NCI-H69 (cell line): Measurements from ENCODE around the gene ABCB8.
A peak's percentile ranks its signal among the peaks of the same experiment; 100 is the strongest.

Experiments
- DNase-seq: peaks from one replicate; lab custom pipeline; 2025; lab: John Stamatoyannopoulos, UW

Gene ABCB8

DNA sequence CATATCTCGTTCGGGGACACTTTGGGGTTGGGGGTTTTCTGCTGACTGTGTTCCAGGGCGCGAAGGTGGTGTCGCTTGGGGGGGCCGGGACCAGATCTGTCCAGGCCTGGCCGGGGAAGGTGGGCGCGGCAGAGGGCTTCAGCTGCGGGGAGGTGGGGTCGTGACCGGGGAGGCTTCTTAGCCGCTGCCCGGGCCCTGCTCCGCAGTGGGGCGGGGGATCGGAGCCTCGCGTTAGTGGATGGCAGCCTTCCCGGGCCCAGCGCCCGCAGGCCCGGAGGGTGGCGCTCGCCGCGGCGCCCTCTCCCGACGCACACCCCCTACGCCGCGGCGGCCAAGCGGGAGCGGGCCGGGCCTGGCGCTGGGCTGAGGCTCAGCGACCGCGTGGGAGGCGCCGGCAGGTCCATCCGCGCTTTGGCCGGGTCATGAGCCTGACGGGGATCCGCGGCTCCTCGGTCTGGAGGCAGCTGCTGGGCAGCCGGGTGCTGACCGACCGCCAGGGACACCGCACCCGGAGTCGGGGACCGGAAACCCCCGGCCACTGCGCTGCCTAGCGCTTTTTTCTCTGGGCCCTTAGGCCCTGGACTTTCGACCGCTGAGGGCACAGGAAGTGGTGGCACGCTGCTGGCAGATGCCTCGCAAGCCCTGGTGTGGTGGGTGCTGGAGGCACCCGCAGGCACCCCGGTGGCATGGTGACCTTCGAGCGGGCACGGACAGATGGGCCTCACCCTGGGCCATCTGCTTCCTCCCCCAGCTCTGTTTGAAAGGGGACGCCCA is 59.2 kb downstream of the ABCB8 start:
- peak; percentile 82 for DNase-seq

DNA sequence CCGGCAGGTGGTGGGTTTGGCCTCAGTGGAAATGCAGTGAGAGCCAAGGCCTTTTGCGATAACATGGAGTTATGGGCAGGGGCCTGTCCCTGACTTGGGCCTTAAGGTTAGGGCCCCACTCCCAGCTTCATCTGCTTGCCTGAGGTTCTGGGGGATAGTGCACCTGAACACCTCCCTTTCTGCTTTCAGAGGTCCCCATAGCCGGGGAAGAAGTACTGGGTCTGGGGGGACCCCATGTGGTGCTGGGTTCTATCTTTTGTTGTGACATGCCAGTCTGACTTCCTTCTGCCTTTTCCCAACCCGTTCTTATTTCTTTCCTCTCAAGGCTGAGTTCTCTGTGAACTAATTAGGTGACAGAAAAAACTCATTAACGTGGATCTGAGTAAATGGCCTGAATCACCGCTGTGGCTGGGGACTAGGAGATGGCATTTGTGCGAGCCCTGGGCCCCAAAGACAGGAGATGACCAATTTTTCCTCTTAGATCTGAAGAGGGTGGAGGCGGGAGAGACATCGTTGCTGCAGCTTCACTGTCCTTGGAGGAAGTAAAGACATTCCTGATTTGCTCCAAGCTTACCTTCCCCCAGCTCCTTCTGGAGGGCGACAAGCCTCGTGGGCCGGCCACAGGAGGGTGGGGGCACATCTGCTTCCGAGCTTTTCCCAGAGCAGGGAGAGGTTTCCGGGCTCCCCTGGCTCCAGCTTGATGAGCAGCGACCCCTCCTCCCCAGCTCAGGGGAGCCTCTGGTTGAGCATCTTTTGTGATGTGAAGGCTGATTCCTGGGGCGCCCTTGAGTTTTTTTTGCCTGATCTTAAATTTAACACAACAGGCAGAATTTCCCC is 60.0 kb downstream of the ABCB8 start:
- peak; percentile 44 for DNase-seq

DNA sequence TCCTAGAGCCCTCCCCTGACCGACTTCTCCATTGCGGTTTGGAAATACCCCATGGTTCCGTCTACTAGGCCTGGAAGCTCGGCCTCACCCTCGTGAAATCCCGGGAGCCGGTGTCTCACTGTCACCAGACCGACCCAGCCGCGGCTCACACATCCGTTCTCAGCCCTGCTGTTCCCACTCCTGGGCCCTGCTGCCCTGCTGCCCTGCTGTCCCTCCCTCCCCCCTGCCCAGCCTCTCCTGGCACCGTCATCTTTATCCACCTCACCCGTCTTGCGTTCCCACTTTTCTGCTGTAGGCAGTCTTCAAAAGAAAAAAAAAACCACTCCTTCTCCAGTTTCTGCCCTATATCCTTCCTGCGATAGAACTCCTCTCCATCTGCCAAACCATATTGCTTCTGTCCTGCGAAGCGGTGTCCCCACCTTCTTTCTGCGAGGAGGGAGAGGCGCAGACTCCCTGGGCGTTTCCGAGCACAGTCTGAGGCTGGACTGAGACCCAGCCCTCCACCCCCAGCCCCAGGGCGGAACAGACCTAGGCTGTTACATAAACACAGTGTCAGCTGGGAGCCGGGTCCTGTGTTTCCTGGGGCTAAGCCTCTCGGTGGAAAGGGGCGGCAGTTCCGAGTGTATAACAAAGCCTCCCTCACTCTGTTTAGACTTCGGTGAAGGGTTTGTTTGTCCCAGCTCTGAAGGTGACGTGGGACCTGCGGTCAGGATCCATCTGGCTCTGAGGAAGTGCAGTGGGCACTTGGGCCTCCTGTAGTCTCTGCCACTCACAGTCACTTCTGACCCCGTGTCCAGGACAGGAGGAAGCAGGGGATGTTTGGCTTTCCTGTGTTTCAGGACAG is 60.8 kb downstream of the ABCB8 start:
- DNase-seq = peak; percentile 90

DNA sequence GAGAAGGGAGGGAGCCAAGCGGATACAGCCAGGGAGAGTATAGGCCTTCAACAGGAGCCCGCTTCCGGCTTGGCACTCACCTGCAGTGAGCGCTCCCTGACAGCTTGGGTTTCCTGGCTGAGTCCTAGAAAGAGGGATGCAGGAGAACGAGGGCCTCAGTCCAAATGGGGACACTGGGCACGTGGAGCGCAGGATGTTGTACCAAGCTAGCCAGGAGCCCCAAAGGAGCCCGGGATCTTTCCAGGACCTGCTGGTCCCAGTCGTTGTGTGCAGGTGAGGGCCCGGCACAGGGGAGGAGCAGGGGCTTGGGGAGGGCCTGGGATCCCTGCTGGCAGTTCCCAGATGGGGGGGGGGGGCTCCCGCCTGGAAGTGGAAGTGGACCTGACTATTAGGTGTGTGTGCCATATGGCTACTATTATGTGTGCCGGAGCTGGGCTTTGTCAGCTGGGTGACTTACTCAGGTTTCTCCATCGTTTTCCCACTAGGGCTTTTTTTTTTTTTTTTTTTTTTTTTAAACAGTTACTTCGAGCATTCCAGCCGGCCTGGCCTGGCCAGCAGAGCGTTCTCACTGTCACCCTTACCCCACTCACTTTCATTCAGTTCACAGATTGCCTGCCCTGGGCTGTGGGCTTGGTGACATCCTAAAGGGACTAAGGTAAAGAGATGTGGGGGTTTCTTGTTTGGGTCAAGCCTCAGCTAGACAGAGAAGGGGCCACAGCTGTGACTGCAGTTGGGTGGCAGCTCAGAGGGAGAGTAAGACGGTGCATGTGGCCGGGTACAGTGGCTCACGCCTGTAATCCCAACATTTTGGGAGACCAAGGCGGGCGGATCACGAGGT is 61.9 kb downstream of the ABCB8 start:
- DNase-seq = peak; percentile 89

DNA sequence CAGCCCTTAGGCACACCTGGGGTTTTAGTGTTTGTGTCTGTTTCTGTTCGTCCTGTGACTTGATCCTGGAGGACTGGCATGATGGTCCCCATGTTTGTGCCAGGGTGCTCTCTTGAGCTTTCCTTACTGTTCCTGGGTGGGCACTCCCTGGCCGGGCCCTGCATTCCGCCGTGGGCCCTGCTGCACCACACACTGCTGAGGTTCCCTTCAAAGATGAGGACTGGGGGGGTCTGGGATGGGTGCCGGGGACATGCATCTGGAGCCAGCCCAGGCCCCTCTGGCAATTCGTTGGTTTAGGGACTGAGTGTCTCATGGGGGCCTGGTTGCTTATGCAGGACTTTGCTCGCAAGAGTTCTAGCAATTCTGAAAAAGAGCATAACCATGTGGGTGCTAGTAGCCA is 62.8 kb downstream of the ABCB8 start:
- no peak for DNase-seq

DNA sequence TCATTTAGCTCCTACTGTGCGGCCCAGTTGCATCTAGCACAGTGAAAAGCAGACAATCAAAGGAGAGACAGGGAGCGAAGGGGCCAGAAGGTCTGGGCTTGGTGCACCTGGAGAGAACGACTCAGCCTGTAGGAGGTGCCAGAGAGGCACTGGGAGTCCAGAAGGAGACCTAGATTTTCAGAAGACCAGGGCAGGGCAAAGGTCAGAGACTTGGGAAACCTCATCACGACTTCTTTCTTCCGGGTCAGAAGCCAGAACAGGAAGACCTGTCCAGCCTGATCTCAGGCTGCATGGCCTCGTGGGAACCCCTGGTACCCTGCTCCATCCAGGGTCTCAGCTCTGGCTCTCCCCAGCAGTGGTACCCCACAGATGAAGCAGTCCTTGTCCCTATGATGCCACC is 63.2 kb downstream of the ABCB8 start:
- DNase-seq = peak; percentile 15

DNA sequence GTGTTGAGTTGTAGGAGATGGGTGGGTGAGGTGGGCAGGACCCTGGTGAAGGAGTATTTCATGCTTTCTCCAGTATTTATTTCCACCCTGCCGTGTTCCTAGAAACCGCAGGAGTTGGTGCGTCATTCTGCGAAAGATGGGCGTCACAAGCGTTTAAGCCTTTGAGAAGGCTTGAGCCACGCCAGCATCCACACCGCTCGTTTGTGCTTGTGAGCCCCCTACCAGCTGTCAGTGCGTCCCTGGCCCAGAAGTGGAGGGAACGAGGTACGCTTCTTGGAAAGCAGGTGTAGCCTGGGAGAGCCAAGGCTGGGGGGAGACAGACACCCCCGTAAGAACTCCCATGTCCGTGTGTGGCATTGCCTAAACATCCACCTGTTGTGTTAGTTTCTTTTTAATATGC is 63.7 kb downstream of the ABCB8 start:
- no peak for DNase-seq

DNA sequence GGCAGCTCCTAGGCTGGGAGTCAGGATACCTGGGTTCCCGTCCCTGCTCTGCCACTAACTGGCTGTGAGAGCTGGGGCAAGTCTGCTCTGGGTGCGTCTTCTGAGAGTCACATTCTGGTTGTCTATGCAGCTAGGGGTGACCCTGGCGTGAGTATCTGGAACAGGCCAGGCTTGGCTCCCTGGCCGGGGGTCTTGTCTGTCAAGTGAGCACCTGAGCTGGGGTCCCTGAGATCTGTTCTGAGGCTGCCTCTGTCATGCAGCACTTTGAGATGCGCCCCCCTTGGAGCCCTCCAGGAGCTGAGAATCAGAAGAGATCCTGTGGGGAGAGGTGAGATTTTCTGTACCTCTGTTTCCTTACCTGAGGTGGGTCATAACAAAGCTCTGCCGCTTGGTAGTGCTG is 65.5 kb downstream of the ABCB8 start:
- no peak for DNase-seq

DNA sequence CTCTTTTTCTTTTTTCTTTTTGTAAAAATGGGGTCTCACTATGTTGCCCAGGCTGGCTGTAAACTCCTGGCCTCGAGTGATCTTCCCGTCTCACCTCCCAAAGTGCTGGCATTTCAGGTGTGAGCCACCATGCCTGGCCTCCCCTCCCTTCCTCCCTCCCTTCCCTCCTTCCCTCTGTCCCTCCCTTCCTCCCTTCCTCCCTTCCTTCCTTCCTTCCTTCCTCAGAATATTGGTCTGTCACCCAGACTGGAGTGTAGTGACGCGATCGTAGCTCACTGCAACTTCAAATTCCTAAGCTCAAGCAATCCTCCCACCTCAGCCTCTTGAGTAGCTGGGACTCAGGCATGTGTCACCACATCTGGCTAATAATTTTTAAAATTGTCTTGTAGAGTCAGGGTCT is 66.4 kb downstream of the ABCB8 start:
- no peak for DNase-seq

DNA sequence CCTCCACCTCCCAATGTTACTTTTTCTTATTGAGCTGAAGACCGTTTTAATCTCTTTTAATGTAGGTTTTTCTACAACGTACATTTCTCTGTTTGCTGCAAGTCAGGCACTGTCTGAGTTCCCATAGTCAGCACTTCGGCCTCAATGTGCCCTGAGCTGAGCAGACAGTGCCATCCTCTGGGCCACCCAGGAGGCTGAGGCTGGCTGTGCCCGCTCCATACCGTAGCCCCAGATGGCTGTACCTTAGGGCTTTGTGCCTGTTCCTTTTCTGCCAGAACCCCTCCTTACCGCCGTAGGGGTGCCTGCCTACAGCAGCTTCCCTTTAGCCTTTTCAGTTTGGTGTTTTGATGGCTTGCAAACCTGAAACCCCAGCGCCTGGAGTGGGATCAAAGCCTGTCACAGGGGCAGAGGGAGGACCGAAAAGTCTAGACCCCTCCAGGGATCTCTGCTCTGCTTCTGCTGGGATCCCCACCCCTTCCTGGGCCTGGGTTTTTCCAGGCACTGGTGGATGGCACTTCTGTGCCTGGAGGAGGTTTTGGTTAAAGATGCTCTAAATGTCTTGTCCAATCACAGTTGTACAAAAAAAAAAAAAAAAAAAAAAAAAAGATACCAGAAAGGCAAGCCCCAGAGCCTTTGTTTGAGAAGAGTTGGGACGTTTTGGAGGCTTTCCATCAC is 67.0 kb downstream of the ABCB8 start:
- no peak for DNase-seq

DNA sequence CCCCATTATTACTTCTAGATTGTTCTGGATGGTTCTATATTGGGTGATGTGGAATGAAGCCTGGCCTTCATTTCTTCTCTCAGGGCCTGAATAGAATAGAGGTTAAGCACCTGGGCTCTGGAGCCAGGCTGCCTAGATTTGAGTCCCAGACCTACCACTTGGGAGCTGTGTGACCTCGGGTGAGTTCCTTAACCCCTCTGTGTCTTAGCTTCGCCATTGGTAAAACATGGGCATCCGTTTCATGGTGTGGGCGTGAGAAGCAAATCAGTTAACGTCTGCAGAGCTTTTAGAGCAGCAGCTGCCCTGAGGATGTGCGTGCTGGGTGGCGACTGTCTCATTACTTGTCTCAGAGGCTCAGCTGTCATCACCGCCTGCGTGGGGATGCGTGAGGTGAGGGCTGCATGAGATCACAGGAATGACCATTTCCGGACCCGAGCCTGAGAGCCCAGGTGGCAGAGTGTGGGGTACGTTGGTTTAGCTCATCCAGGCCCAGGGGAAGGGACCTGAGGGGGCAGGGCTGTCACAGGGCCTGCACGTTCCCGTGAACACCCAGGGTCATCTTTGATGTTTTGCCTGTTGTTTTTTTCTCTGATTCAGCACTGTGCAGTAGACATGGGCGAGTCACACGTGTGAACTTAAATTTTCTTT is 67.7 kb downstream of the ABCB8 start:
- no peak for DNase-seq
